HFF-Myc (cell line): Measurements from ENCODE around the gene MSH2.

Source experiments
- DNase-seq: peaks from one replicate; pipeline ENCODE4 v3.0.0-alpha.2; 2011; ENCODE audit warnings: low read depth; ENCODE audit errors: extremely low read depth
- H3K4me3 ChIP-seq: replicated peaks from 2 replicates; pipeline ENCODE4 v1.5.1; 2011; ENCODE audit warnings: low read depth, mild to moderate bottlenecking, control low read depth, low read length
- TF ChIP-seq, protein P1 (sequence below): IDR thresholded peaks from 2 replicates; pipeline ENCODE4 v1.5.1; 2012; ENCODE audit warnings: mild to moderate bottlenecking, low read depth, low read length, control low read depth; ENCODE audit errors: missing control alignments

Gene MSH2

DNA sequence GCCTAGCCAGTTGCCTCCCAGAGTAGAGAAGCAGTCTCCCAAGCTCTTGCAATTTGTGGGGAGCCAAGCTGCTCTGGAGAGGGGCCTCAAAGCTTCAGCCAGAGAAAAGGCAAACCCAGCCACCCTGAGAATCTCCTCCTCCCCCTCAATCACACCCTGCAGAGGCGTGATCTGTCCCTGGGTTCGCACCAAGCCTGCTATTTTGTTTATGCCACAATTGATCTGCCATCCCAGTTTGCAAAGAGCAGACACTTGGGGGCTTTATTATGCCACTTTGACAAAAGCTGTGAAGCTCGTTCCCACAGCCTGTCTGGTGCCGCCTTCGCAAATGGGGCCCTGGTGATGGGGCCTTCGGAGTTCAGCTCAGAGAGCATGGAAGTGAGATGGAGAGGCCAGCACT, 125.5 kb downstream of the MSH2 start:
- no peak overlapping the region for H3K4me3 ChIP-seq
- no peak for DNase-seq
- TF ChIP-seq, protein P1, sequence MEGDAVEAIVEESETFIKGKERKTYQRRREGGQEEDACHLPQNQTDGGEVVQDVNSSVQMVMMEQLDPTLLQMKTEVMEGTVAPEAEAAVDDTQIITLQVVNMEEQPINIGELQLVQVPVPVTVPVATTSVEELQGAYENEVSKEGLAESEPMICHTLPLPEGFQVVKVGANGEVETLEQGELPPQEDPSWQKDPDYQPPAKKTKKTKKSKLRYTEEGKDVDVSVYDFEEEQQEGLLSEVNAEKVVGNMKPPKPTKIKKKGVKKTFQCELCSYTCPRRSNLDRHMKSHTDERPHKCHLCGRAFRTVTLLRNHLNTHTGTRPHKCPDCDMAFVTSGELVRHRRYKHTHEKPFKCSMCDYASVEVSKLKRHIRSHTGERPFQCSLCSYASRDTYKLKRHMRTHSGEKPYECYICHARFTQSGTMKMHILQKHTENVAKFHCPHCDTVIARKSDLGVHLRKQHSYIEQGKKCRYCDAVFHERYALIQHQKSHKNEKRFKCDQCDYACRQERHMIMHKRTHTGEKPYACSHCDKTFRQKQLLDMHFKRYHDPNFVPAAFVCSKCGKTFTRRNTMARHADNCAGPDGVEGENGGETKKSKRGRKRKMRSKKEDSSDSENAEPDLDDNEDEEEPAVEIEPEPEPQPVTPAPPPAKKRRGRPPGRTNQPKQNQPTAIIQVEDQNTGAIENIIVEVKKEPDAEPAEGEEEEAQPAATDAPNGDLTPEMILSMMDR = no peak

DNA sequence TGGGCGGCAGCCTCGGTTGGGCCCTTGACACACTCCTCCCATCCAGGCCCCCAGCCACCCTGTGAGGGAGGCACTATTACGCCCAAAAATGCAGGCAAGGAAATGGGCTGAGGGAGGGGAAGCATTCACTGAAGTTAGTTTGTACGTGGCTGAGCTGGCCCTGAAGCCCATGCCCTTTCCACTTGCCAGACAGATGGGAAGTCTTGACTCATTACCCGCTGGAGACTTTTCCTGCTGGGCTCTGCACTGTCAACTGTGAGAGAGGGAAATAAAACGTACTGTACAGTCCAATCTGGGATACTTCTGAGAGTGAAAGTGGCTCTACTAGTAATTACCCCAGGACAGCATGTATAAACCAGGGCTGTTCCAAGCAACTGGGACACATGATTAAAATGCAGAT, 125.9 kb downstream of the MSH2 start:
- no peak for DNase-seq
- TF ChIP-seq, protein P1 = no peak
- no peak overlapping the region for H3K4me3 ChIP-seq

DNA sequence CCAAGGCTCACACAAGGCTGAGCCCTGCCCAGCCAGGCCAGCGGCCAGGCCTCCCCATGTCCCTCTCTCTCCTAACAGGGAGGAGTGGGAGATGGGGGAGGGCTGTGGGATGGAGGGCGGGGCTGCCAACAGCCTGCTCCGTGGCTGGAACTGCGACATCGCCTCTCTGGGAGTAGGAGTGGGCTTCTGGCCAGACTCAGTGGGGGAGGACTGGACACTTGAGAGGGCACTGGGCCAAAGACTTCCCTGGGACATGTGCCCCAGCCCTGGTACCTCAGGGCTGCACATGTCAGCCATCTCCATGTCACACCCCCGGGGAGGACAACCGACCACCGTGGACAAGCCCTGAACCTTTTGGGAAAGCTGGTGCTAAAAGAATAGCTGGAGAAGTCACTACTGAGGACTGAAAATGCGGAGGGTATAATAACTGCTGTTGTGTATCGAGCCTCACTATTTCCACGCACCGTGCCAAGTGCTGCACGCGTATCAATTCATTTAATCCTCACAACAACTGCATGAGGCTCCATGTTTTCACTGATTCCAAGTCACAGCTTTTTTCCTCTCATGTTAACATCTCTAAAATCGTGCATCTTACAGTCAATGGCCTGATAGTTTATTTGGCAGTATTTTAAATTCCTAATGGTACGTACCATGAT, 127.3 kb downstream of the MSH2 start:
- no peak overlapping the region for H3K4me3 ChIP-seq
- TF ChIP-seq, protein P1 = no peak
- no peak for DNase-seq

DNA sequence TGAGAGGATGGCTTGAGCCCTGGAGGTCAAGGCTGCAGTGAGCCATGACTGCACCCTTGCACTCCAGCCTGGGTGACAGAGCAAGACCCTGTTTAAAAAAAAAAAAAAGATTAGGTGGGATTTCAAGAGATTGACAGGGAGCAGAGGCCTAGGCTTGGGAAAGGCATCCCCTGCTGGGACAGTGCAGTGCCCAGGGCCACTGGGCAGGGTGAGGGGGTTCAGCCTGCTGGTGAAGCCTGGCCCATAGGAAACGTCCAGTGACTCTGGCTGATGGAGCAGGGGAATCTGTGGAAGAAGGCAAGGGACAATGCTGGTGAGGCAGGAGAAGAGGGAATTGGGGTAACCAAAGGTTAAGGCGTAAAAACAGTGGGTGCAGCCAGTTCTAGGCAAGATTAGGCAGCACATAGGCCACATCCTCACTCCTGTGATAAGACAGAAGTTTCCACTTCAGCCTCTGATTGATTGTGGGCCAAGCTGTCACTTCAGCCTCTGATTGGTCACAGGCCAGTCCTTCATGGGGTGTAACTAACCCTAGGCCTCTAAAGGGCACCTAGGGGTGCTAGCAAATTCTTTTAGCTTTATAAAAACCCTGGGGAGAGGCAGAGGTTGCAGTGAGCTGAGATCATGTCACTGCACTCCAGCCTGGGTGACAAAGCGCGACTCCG, 128.6 kb downstream of the MSH2 start:
- TF ChIP-seq, protein P1 = no peak

More for the DNA sequence above, 128.6 kb downstream of the MSH2 start:
- DNase-seq = no peak
- H3K4me3 ChIP-seq = no peak overlapping the region
